Astrocyte (in vitro differentiated cells and primary cell): ENCODE data around the gene MRPL20. TPM values are rescaled to one million over a fixed set of nuclear protein-coding genes. Genes with fewer than 3 reads are reported as not detected.
"Not testable (repeated sequence)": the region's sequence is repeated elsewhere in the genome, so short reads cannot be mapped to it uniquely, and the experiment has no call there.

Experiments
- DNase-seq: peaks from one replicate; pipeline ENCODE4 v3.0.0-alpha.2; 2010; ENCODE audit warnings: low read depth
- FAIRE-seq: peaks from 2 replicates; lab custom pipeline; 2011; peaks lifted over from hg19 to GRCh38; lab: Jason Lieb, UNC
- H2AFZ ChIP-seq: 2 replicates; pipeline ENCODE4 v1.6.0; 2012; ENCODE audit warnings: low read depth, low read length, inconsistent platforms
- H3K27ac ChIP-seq: 2 replicates; pipeline ENCODE4 v1.5.1; 2011; ENCODE audit warnings: low read depth, low read length, inconsistent platforms
- H3K27me3 ChIP-seq: 2 replicates; pipeline ENCODE4 v1.6.0; 2011; ENCODE audit warnings: low read length, inconsistent platforms; ENCODE audit not compliant: insufficient read depth
- H3K36me3 ChIP-seq: 2 replicates; pipeline ENCODE4 v1.5.1; 2011; ENCODE audit warnings: low read length, inconsistent platforms; ENCODE audit not compliant: insufficient read depth
- H3K4me1 ChIP-seq: 2 replicates; pipeline ENCODE4 v1.5.1; 2011; ENCODE audit warnings: low read length, inconsistent platforms; ENCODE audit not compliant: insufficient read depth
- H3K4me2 ChIP-seq: 2 replicates; pipeline ENCODE4 v1.6.0; 2012; ENCODE audit warnings: low read length, inconsistent platforms
- H3K4me3 ChIP-seq: 2 replicates; pipeline ENCODE4 v1.5.1; 2011; ENCODE audit warnings: low read depth, mild to moderate bottlenecking, low read length, inconsistent platforms; ENCODE audit not compliant: insufficient read depth
- H3K79me2 ChIP-seq: 2 replicates; pipeline ENCODE4 v1.6.0; 2012; ENCODE audit warnings: mild to moderate bottlenecking, low read length, inconsistent platforms; ENCODE audit not compliant: insufficient read depth
- H3K9ac ChIP-seq: 2 replicates; pipeline ENCODE4 v1.6.0; 2012; ENCODE audit warnings: mild to moderate bottlenecking, low read length, inconsistent platforms
- H3K9me3 ChIP-seq: 2 replicates; pipeline ENCODE4 v1.5.1; 2012; ENCODE audit warnings: low read depth, mild to moderate bottlenecking, low read length, inconsistent platforms; ENCODE audit not compliant: insufficient read depth
- H4K20me1 ChIP-seq: 2 replicates; pipeline ENCODE4 v1.6.0; 2012; ENCODE audit warnings: low read length, inconsistent platforms; ENCODE audit not compliant: insufficient read depth
- H3K27ac Mint-ChIP-seq: one replicate; pipeline ENCODE4 v1.8.0; 2021; ENCODE audit warnings: mild to moderate bottlenecking, mixed read lengths; ENCODE audit not compliant: unreplicated experiment
- H3K27me3 Mint-ChIP-seq: one replicate; pipeline ENCODE4 v1.8.0; 2021; ENCODE audit warnings: low read depth, mixed read lengths; ENCODE audit not compliant: unreplicated experiment
- H3K36me3 Mint-ChIP-seq: one replicate; pipeline ENCODE4 v1.8.0; 2021; ENCODE audit warnings: low read depth, mixed read lengths; ENCODE audit not compliant: unreplicated experiment
- H3K4me1 Mint-ChIP-seq: one replicate; pipeline ENCODE4 v1.8.0; 2021; ENCODE audit warnings: low read depth, mixed read lengths; ENCODE audit not compliant: unreplicated experiment
- H3K4me3 Mint-ChIP-seq: one replicate; pipeline ENCODE4 v1.8.0; 2021; ENCODE audit warnings: mild to moderate bottlenecking, moderate library complexity, mixed read lengths; ENCODE audit not compliant: unreplicated experiment
- H3K9me3 Mint-ChIP-seq: one replicate; pipeline ENCODE4 v1.8.0; 2021; ENCODE audit warnings: mild to moderate bottlenecking, mixed read lengths; ENCODE audit not compliant: unreplicated experiment
- EZH2 ChIP-seq: IDR thresholded peaks from 2 replicates; pipeline ENCODE4 v1.6.1; 2012; ENCODE audit warnings: mild to moderate bottlenecking, low read length, inconsistent platforms; ENCODE audit not compliant: insufficient read depth
- total RNA-seq: library from RNA; stranded (reverse); gene quantifications from 2 replicates; pipeline ENCODE4 v1.2.1, GENCODE V29; 2021
- TF ChIP-seq, protein P1 (sequence below): IDR thresholded peaks from 2 replicates; pipeline ENCODE4 v1.5.1; 2011; ENCODE audit warnings: low read depth, mild to moderate bottlenecking, inconsistent platforms, low read length, moderate library complexity; ENCODE audit not compliant: insufficient read depth

Gene MRPL20
- total RNA-seq, 1 donor from 2014 or later, result 88.5 TPM

DNA sequence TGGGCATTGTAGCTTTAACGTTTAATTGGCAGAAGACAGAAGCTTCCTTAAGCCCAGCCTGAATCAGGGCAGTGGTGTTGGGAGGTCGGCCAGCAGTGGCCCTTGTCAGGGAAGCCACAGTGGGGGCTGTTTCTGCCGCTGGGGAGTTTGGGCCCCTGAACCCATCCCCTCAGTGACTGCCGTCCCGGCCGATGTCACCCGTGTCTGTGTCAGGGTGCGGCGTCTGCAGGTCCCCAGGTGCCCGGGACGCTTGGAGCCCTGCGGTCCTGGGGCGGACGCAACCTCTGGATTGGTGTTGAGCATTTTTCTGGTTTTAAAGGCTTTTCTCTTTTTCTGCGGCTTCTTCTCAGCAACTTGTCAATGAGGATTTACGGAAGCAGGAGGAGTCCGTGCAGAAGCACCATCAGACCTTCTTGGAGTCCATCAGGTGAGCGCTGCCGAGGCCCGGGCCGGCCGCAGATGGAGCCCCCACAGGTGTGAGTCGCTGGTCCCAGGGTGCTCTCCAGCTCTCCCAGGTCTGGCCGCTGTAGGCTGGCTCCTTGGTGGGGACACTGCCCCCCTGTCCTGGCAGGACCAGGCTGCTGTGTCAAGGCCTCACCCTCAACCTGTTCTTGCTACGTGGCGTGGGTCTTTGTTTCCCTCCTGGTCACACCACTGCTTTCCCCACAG lies 44.7 kb upstream of the MRPL20 start:
- Mint-ChIP-seq H3K27me3 (peaks cover 19% of the 10 kb centered on the region), H3K4me3 (no peak overlapping the region), H3K9me3 (no peaks in the 10 kb centered on the region), H3K36me3 (no peaks in the 10 kb centered on the region), H3K27ac (no peak overlapping the region), H3K4me1 (no peaks in the 10 kb centered on the region)
- H4K20me1 ChIP-seq, result no peaks in the 10 kb centered on the region
- H2AFZ ChIP-seq, result no peak overlapping the region
- no peak overlapping the region for H3K4me3 ChIP-seq
- no peak for FAIRE-seq
- no peaks in the 10 kb centered on the region for H3K27me3 ChIP-seq
- H3K9me3 ChIP-seq, result no peaks in the 10 kb centered on the region
- no peak overlapping the region for H3K27ac ChIP-seq
- H3K36me3 ChIP-seq, result no peaks in the 10 kb centered on the region
- TF ChIP-seq, protein P1, sequence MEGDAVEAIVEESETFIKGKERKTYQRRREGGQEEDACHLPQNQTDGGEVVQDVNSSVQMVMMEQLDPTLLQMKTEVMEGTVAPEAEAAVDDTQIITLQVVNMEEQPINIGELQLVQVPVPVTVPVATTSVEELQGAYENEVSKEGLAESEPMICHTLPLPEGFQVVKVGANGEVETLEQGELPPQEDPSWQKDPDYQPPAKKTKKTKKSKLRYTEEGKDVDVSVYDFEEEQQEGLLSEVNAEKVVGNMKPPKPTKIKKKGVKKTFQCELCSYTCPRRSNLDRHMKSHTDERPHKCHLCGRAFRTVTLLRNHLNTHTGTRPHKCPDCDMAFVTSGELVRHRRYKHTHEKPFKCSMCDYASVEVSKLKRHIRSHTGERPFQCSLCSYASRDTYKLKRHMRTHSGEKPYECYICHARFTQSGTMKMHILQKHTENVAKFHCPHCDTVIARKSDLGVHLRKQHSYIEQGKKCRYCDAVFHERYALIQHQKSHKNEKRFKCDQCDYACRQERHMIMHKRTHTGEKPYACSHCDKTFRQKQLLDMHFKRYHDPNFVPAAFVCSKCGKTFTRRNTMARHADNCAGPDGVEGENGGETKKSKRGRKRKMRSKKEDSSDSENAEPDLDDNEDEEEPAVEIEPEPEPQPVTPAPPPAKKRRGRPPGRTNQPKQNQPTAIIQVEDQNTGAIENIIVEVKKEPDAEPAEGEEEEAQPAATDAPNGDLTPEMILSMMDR, result no peak
- H3K4me2 ChIP-seq, result no peak overlapping the region
- H3K9ac ChIP-seq, result no peak overlapping the region
- H3K4me1 ChIP-seq, result no peaks in the 10 kb centered on the region
- no peaks in the 10 kb centered on the region for H3K79me2 ChIP-seq
- no peak for DNase-seq

DNA sequence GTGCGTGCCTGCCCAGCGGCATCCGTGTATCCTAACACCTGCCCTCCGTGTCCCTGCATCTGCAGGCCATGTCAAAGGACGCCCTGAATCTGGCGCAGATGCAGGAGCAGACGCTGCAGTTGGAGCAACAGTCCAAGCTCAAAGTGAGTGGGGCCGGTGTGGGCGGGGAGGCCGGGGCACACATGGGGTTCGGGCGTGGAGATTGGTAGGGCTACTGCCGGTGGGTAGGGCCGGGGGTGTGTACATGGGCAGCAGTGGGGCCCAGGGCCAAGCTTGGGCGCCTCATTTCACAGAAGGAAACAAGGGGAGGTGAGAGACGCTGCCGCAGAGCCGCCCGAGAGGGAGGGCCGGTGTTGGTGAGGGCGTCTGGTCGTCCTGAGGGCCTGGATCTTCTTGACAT lies 43.5 kb upstream of the MRPL20 start:
- H3K4me1 Mint-ChIP-seq, H3K9me3 Mint-ChIP-seq, H3K27ac Mint-ChIP-seq, DNase-seq, H3K9me3 ChIP-seq, FAIRE-seq, H3K27ac ChIP-seq, H4K20me1 ChIP-seq, H3K36me3 Mint-ChIP-seq, H3K4me3 Mint-ChIP-seq, H3K4me1 ChIP-seq, H2AFZ ChIP-seq, H3K36me3 ChIP-seq, H3K79me2 ChIP-seq, H3K27me3 ChIP-seq, H3K9ac ChIP-seq, H3K4me3 ChIP-seq, H3K4me2 ChIP-seq: not testable (repeated sequence)
- H3K27me3 Mint-ChIP-seq, result peaks cover 19% of the 10 kb centered on the region

DNA sequence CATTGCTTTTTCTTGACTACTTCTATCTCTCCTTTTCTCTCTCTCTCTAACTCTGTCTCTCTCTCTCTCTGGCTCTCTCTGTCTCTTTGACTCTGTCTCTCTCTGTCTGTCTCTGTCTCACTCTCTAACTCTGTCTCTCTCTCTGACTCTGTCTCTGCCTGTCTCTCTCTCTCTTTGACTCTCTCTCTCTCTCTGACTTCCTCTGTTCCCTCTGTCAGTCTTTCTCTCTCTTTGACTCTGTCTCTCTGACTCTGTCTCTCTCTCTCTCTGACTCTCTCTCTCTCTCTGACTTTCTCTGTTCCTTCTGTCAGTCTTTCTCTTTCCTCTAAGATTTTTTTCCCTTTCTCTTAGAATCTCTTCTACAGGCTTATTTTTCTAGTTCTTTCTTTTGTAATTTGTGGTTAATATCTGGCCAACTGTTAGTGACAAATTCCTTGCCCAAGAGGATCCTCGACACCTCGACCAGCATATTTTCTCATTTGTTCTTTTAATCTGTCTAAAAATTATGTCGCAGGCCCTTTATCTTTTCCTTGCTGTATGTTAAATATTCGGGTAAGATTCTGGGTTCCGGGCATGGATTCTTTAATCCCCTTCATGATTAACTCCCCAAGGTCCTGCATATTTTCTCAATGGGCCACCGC lies 42.1 kb upstream of the MRPL20 start, which contains the start of gene ATAD3C:
Gene ATAD3C, plus strand, starts transcription at position 591 of the 641 bp plus-strand sequence. CDS start 995 bp downstream, outside the sequence.
- no peak within 1 kb of the TSS for H3K4me3 ChIP-seq
- H3K27me3 Mint-ChIP-seq, result peaks cover 19% of the 10 kb centered on the region
- no peaks in the 10 kb centered on the region for H3K4me1 ChIP-seq
- no peaks in the 10 kb centered on the region for H3K4me1 Mint-ChIP-seq
- H3K36me3 Mint-ChIP-seq, result no peaks in the 10 kb centered on the region
- H3K27ac Mint-ChIP-seq, result no peak within 1 kb of the TSS
- TF ChIP-seq EZH2, result no peak
- TF ChIP-seq, protein P1, result no peak
- H3K9me3 ChIP-seq, result no peaks in the 10 kb centered on the region
- no peaks in the 10 kb centered on the region for H4K20me1 ChIP-seq
- no peak within 1 kb of the TSS for H3K4me2 ChIP-seq
- no peak within 1 kb of the TSS for H3K27ac ChIP-seq
- peak within 1 kb of the TSS; percentile 34 for H3K4me3 Mint-ChIP-seq
- no peak within 1 kb of the TSS for H2AFZ ChIP-seq
- no peaks in the 10 kb centered on the region for H3K27me3 ChIP-seq
- FAIRE-seq (no peak), DNase-seq (no peak)
- no peak within 1 kb of the TSS for H3K9ac ChIP-seq
- H3K9me3 Mint-ChIP-seq, result no peaks in the 10 kb centered on the region
- H3K36me3 ChIP-seq, result no peaks in the 10 kb centered on the region
- no peaks in the 10 kb centered on the region for H3K79me2 ChIP-seq

DNA sequence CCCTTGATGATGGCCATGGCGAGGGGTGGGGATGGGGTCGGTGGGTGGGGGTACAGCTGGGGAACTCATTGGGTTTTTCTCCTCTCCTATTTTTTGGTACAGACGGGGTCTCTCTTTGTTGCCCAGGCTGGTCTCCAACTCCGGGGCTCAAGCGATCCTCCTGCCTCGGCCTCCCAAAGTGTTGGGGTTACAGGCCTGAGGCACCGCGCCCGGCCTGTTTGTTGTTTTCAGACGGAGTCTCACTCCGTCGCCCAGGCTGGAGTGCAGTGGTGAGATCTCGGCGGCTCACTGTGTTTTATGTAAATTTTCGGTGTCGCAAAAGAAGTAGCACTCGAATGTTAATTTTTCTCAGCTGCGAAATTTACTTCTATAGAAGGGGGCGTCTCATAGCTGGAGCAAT lies 39.5 kb upstream of the MRPL20 start:
- H4K20me1 ChIP-seq, H3K9ac ChIP-seq, H3K79me2 ChIP-seq, H3K4me1 Mint-ChIP-seq, H3K4me3 Mint-ChIP-seq, H3K27ac ChIP-seq, H3K36me3 ChIP-seq, H3K9me3 ChIP-seq, FAIRE-seq, H3K4me2 ChIP-seq, H3K27ac Mint-ChIP-seq, H3K9me3 Mint-ChIP-seq, H3K36me3 Mint-ChIP-seq, H3K4me3 ChIP-seq, H2AFZ ChIP-seq, H3K4me1 ChIP-seq, DNase-seq, H3K27me3 ChIP-seq: not testable (repeated sequence)
- peaks cover 19% of the 10 kb centered on the region for H3K27me3 Mint-ChIP-seq
